Dermis blood vessel endothelial cell (primary cell): ENCODE measurements around the gene DDX23. TPM values are rescaled to one million over a fixed set of nuclear protein-coding genes. Genes with fewer than 3 reads are reported as not detected.
A peak's percentile ranks its signal among the peaks of the same experiment; 100 is the strongest.

Source experiments
- DNase-seq: peaks from one replicate; pipeline ENCODE4 v3.0.0; 2010
- total RNA-seq: library from RNA; depleted of rRNA; stranded (reverse); fragments of >200 nt; gene quantifications from 2 replicates; pipeline ENCODE4 v1.2.3, GENCODE V29; 2014

DDX23 gene
- total RNA-seq, 1 donor from 2014 or later: 115 TPM

- no peak for DNase-seq
Measured at GRCh38 chr12:48822711-48823110, 29.3 kb downstream of the DDX23 start.

- DNase-seq: no peak
Measured at GRCh38 chr12:48822139-48822538, 29.8 kb downstream of the DDX23 start.

DNA sequence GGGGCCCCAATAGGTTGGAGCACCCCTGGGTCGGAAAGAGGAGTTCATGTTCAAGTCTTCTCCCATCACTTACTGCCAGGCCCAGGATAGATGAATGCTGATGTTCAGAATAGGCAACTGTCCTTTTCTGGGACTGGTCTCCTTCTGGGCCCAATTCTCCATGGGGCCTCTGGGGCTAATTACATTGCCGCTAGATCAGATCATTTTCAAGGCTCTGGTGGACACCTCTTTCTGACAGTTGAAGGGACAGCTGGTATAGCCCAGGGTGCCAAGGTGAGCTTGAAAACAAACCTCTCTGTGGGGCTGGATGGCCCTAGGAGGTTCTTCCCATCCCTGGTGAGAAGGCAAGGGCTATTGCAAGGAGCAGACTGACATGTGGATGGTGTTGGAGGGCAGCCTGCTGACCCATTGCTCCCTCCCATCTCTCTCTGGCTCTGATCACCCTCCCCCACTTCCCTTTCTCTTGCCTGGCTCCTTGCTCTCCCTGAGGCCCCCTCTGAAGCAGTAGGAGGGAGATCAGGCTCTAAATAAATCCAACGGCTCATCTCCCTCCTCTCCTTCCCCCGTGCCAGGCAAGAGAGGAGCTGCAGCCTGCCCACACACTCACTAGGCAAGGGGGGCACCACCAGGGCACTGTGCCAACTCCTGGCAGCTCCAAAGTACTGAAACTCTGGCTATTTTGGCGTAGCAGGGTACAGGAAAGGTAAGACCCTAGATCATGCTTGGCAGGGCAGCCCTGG, 31.8 kb downstream of the DDX23 start:
- DNase-seq: no peak

DNA sequence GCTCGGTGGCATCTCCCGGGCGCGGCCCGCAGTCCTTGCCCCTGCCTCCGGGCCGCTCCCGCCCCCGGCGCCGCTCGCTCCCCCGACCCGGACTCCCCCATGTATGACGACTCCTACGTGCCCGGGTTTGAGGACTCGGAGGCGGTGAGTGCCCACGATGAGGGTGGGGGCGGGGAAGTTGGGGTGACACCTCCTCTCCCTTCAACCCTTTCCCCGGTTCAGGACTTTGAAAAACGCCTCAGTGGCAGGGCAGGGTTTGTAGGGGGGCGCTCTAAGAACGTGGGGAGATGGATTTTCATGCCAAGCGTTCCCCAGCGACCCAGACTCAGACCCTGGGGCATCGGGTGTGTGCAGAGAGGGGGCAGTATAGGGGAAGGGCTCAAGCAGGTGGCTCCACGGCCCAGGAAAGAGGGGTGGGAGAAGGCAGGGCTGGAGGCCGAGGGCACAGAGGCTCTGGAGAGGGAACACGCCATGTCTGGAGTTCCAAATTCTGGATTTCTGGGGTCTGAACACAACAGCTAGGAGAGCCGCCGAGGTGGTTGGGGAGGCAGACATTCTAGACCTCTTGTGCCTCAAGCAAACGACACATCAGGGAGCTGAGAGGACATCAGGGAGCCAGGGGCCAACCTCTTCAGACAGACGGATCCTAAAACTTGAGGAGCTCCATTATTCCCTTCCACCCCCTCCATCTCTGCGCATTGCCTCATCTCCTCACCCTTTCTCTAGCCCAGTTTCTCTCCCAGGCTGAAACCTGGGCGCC, 33.0 kb downstream of the DDX23 start:
- peak; percentile 62 for DNase-seq

- DNase-seq: peak; percentile 66
Measured at GRCh38 chr12:48817873-48818830, 33.8 kb downstream of the DDX23 start, which contains the start of gene CACNB3. Gene CACNB3, plus strand, starts transcription at chr12:48818496. Its CDS starts 434 bp downstream, at chr12:48818930.

DNA sequence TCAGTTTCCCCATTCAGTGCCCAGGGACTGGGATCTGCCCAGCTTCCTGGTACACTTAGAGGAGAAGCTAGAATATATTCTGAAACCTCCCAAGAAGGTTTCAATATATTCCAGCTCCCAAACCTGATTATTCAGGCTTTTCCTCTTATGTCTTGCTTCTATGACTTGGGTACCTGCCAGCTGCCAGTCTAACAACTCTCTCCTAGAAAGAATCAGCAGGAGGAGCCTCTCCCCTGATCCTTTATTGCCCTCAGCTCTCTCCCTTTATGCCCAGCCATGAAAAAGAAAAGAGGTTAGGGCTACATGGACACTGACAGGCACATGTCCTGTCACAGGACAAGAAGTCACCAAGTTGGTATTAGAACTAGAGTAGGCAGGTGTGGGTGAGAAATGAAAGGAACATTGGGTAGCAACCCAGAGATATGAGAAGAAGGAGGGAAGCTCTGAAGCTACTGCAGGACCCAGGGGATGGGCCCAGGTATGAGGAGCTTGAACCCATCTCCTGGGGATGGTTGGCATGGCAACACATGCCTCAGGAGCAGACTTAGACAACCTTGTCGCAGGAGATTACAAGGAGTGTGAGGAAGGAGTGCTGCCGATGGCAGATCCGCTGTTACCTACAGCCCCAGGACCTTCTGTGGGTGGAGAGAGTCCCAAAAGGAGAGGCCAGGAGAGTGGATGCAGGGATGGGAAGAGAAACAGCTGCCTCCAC, 35.7 kb downstream of the DDX23 start:
- DNase-seq: peak; percentile 22

DNA sequence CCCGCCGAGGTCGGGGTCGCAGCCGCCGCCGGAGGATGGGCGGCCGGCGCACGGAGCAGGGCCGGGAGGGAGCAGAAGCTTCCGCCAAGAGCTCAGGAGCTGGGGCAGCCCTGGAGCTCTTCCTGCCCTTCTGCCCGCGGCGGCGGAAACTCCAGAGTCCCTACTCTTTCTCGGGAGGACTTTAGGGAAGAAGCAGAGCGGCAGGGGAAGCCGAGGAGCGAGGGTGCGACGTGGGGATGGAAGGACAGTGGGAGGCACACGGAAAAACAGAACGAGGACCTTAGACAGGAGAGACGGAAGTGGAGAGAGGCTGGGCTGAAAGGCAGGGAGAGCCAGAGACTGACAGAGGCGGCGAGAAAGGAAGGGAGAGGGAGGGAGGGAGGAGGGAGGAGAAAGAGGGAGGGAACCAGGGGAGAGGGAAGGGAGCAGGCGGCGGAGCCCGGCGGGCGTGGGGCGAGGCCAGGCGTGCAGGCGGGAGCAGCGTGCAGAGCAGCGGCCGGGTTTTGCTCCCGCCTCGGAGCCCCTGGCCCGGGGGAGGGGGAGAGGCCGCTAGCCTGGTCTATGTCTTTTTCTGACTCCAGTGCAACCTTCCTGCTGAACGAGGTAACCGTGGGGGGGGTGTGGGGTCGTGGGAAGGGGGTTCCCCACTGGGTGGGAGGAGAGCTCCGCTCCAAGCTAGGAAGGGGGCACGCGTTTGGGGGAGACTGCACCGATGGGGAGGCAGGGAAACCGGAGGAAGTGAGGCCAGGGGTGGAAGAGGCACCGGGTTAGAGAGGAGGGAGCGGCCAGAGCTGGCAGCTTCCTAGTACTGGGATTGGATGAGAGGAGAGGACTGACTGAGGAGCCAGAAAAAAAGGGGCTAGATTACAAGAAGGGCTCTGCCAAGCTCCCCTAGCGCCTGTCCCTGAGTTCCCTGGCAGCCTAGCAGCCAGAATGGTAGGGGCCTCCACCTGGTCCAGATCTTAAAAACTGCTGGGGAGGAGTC, 36.5 kb downstream of the DDX23 start:
- peak; percentile 55 for DNase-seq

- peak; percentile 86 for DNase-seq
Measured at GRCh38 chr12:48814262-48815125, 37.5 kb downstream of the DDX23 start.

- DNase-seq: no peak
Measured at GRCh38 chr12:48813465-48814261, 38.3 kb downstream of the DDX23 start.

GRCh38 chr12:48812389-48812788, 39.6 kb downstream of the DDX23 start:
- DNase-seq: no peak

GRCh38 chr12:48811437-48812090, 40.4 kb downstream of the DDX23 start:
- no peak for DNase-seq

- peak; percentile 36 for DNase-seq
Measured at GRCh38 chr12:48810903-48811431, 41.0 kb downstream of the DDX23 start.

- no peak for DNase-seq
Measured at GRCh38 chr12:48807981-48808380, 44.0 kb downstream of the DDX23 start.

- DNase-seq: no peak
Measured at GRCh38 chr12:48803675-48804074, 48.3 kb downstream of the DDX23 start.

DNA sequence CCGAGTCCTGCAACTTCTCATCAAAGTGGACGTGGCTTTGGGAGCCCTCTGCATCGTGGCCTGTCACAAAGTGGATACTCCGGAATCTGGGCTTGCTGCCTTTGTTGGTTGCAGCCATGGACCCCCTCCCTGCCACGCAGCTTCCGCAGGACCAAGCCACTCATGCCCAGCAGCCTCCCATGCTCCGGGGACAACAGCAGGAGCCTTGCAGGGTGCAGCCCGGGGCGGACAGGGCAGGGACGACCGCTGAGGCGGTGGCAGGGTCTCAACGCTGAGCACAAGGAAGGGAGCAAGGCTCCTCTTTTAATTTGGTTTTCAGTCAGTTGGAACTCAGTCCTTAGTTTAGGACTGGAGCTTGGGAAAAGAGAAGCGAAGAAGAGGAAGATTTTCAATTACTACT, 51.0 kb downstream of the DDX23 start:
- no peak for DNase-seq

DNA sequence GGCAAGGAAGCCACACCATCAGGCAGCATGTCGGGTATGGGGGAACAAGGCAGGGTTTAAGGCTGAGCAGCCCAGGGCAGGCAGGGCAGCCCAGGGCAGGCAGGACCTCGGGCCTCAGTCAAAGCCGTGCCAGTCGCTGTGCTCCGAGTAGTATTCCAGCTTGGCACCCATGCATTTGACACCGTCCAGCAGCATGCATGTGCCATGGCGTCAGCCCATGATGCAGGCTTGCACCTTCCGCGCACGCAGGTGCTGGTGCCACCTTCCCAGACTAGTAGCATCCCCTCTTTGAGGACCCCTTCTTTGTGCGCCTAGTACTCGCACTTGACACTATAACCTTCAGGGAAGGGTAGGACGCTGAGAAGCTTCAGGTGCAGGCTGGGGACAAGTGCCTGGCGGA, 51.5 kb downstream of the DDX23 start:
- no peak for DNase-seq

DNA sequence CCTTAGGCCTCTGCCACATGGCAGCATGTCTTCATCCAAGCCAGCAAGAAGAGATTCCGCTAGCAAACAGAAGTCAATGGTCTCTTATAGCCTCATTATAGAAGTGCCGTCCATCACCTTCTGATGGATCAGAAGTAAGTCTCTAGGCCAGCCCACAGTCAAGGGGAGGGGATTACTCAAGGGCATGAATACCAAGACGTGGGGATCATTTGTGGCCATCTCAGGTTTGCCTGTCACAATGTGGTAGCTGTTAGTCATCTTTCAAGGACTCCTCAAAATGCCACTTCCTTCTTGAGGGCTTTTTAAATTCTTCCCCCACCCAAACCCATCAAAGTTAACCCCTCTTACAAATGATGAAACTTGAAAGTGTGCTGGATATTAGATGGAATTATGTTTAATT, 55.0 kb downstream of the DDX23 start:
- no peak for DNase-seq
